HAP-1 (cell line): ENCODE measurements around the gene GHRHR.

Experiments used
- DNase-seq, 2 experiments: peaks; one replicate each; pipeline ENCODE4 v3.0.0-alpha.2; 2016 to 2020; ENCODE audit warnings: low spot score in 2 of 2
- H3K27me3 ChIP-seq: fragments of 250-450 bp; sonication (Bioruptor Pico); 2 replicates; pipeline ENCODE4 v1.5.1; 2020; ENCODE audit warnings: low read depth, mild to moderate bottlenecking, moderate library complexity
- H3K36me3 ChIP-seq: fragments of 250-450 bp; sonication (Bioruptor Pico); replicated peaks from 2 replicates; pipeline ENCODE4 v1.5.1; 2020; ENCODE audit warnings: mild to moderate bottlenecking
- H3K4me1 ChIP-seq: fragments of 250-450 bp; sonication (Bioruptor Pico); 2 replicates; pipeline ENCODE4 v1.5.1; 2020; ENCODE audit warnings: mild to moderate bottlenecking
- H3K4me3 ChIP-seq: fragments of 250-450 bp; sonication (Bioruptor Pico); 2 replicates; pipeline ENCODE4 v1.5.1; 2020; ENCODE audit warnings: mild to moderate bottlenecking, moderate library complexity
- H3K9me3 ChIP-seq: fragments of 250-450 bp; sonication (Bioruptor Pico); 2 replicates; pipeline ENCODE4 v1.5.1; 2020; ENCODE audit warnings: mild to moderate bottlenecking, moderate library complexity
- in situ Hi-C: fragments of 300-500 bp; cut with MboI; formaldehyde crosslinking; loops from 3 replicates; pipeline ENCODE4 v1.14.3; 2020; ENCODE audit warnings: low sequenced_read_pairs, inconsistent platforms, mixed read lengths

Gene GHRHR

GRCh38 chr7:30987936-30988335, 24.2 kb downstream of the GHRHR start:
- Histone ChIP-seq H3K9me3 (no peaks in the 10 kb centered on the region), H3K27me3 (0 out of 2 replicates have a peak, but pooled peaks cover 1% of the 10 kb centered on the region), H3K36me3 (no peaks in the 10 kb centered on the region), H3K4me3 (no peak overlapping the region), H3K4me1 (peaks cover 7% of the 10 kb centered on the region)
- no peak for DNase-seq
- in situ Hi-C loops, result no loop called here

GRCh38 chr7:30988351-30989005, 24.7 kb downstream of the GHRHR start:
- Histone ChIP-seq H3K36me3 (no peaks in the 10 kb centered on the region), H3K4me3 (no peak overlapping the region), H3K4me1 (peaks cover 7% of the 10 kb centered on the region), H3K27me3 (no peaks in the 10 kb centered on the region), H3K9me3 (no peaks in the 10 kb centered on the region)
- DNase-seq, result peak in 1 of 2 experiments; percentile 21
- in situ Hi-C loops, result no loop called here

- Histone ChIP-seq H3K4me3 (no peak overlapping the region), H3K9me3 (no peaks in the 10 kb centered on the region), H3K27me3 (no peaks in the 10 kb centered on the region), H3K4me1 (peaks cover 4% of the 10 kb centered on the region), H3K36me3 (no peaks in the 10 kb centered on the region)
- no peak for DNase-seq
- in situ Hi-C loops, result no loop called here
Observed at GRCh38 chr7:30989008-30989823, 25.5 kb downstream of the GHRHR start.

- Histone ChIP-seq H3K27me3 (no peaks in the 10 kb centered on the region), H3K4me3 (no peak overlapping the region), H3K36me3 (no peaks in the 10 kb centered on the region), H3K9me3 (no peaks in the 10 kb centered on the region), H3K4me1 (no peaks in the 10 kb centered on the region)
- in situ Hi-C loops, result no loop called here
- DNase-seq, result no peak
Observed at GRCh38 chr7:30989824-30990672, 26.3 kb downstream of the GHRHR start.

GRCh38 chr7:30990673-30991170, 27.0 kb downstream of the GHRHR start:
- in situ Hi-C loops, result no loop called here
- H3K27me3 ChIP-seq, result no peaks in the 10 kb centered on the region
- no peaks in the 10 kb centered on the region for H3K9me3 ChIP-seq
- H3K4me1 ChIP-seq, result no peaks in the 10 kb centered on the region
- H3K4me3 ChIP-seq, result no peak overlapping the region
- no peak for DNase-seq
- no peaks in the 10 kb centered on the region for H3K36me3 ChIP-seq

GRCh38 chr7:30992414-30992813, 28.7 kb downstream of the GHRHR start:
- H3K36me3 ChIP-seq, result no peaks in the 10 kb centered on the region
- no peaks in the 10 kb centered on the region for H3K4me1 ChIP-seq
- no peaks in the 10 kb centered on the region for H3K9me3 ChIP-seq
- H3K4me3 ChIP-seq, result no peak overlapping the region
- in situ Hi-C loops, result no loop called here
- H3K27me3 ChIP-seq, result no peaks in the 10 kb centered on the region
- no peak for DNase-seq

- Histone ChIP-seq H3K27me3 (no peaks in the 10 kb centered on the region), H3K4me3 (no peak overlapping the region), H3K9me3 (no peaks in the 10 kb centered on the region), H3K36me3 (no peaks in the 10 kb centered on the region), H3K4me1 (no peaks in the 10 kb centered on the region)
- DNase-seq, result no peak
- in situ Hi-C loops, result no loop called here
Observed at GRCh38 chr7:30994206-30995100, 30.7 kb downstream of the GHRHR start.

GRCh38 chr7:30995536-30995935, 31.8 kb downstream of the GHRHR start:
- Histone ChIP-seq H3K27me3 (no peaks in the 10 kb centered on the region), H3K4me3 (no peak overlapping the region), H3K36me3 (no peaks in the 10 kb centered on the region), H3K9me3 (no peaks in the 10 kb centered on the region), H3K4me1 (no peaks in the 10 kb centered on the region)
- in situ Hi-C loops, result no loop called here
- DNase-seq, result no peak

- H3K27me3 ChIP-seq, result no peaks in the 10 kb centered on the region
- in situ Hi-C loops, result no loop called here
- H3K9me3 ChIP-seq, result no peaks in the 10 kb centered on the region
- H3K36me3 ChIP-seq, result no peaks in the 10 kb centered on the region
- no peak overlapping the region for H3K4me3 ChIP-seq
- DNase-seq, result no peak
- H3K4me1 ChIP-seq, result no peaks in the 10 kb centered on the region
Observed at GRCh38 chr7:30996256-30996655, 32.5 kb downstream of the GHRHR start.

GRCh38 chr7:30996883-30997282, 33.1 kb downstream of the GHRHR start:
- no peak overlapping the region for H3K4me3 ChIP-seq
- no peaks in the 10 kb centered on the region for H3K27me3 ChIP-seq
- no peaks in the 10 kb centered on the region for H3K36me3 ChIP-seq
- no peak for DNase-seq
- H3K4me1 ChIP-seq, result no peaks in the 10 kb centered on the region
- in situ Hi-C loops, result no loop called here
- H3K9me3 ChIP-seq, result no peaks in the 10 kb centered on the region

- H3K36me3 ChIP-seq, result no peaks in the 10 kb centered on the region
- no peaks in the 10 kb centered on the region for H3K27me3 ChIP-seq
- no peak overlapping the region for H3K4me3 ChIP-seq
- no peak for DNase-seq
- H3K9me3 ChIP-seq, result no peaks in the 10 kb centered on the region
- no peaks in the 10 kb centered on the region for H3K4me1 ChIP-seq
- in situ Hi-C loops, result no loop called here
Observed at GRCh38 chr7:30997316-30997715, 33.6 kb downstream of the GHRHR start.

- H3K27me3 ChIP-seq, result no peaks in the 10 kb centered on the region
- in situ Hi-C loops, result no loop called here
Observed at GRCh38 chr7:30998180-30998579, 34.4 kb downstream of the GHRHR start.

GRCh38 chr7:31000161-31000693, 36.5 kb downstream of the GHRHR start:
- Histone ChIP-seq H3K27me3 (no peaks in the 10 kb centered on the region), H3K4me3 (no peak overlapping the region), H3K36me3 (no peaks in the 10 kb centered on the region), H3K9me3 (no peaks in the 10 kb centered on the region), H3K4me1 (no peaks in the 10 kb centered on the region)
- DNase-seq, result no peak
- in situ Hi-C loops, result no loop called here

More at GRCh38 chr7:30998180-30998579, 34.4 kb downstream of the GHRHR start:
- no peaks in the 10 kb centered on the region for H3K4me1 ChIP-seq
- no peak for DNase-seq
- H3K36me3 ChIP-seq, result no peaks in the 10 kb centered on the region
- H3K4me3 ChIP-seq, result no peak overlapping the region
- no peaks in the 10 kb centered on the region for H3K9me3 ChIP-seq
